GM23338 (cell line): ENCODE data around the gene HS6ST3. TPM values are rescaled to one million over a fixed set of nuclear protein-coding genes. Genes with fewer than 3 reads are reported as not detected.

Experiments used
- ATAC-seq: fragments of 200-7000 bp; cut with Tn5 transposase; 3 replicates; pipeline ENCODE4 v1.9.1; 2020
- DNase-seq: peaks from one replicate; pipeline ENCODE4 v3.0.0-alpha.2; 2015; ENCODE audit warnings: low spot score
- H2AFZ ChIP-seq: fragments of 200-600 bp; sonication (generic); 2 replicates; pipeline ENCODE4 v1.8.0; 2016; ENCODE audit warnings: antibody characterized with exemption, mild to moderate bottlenecking, moderate library complexity
- H3F3A ChIP-seq: fragments of 200-600 bp; sonication (generic); replicated peaks from 2 replicates; pipeline ENCODE4 v1.8.0; 2017; ENCODE audit warnings: antibody characterized with exemption, mixed run types, low read depth
- H3K27ac ChIP-seq: fragments of 200-600 bp; sonication (generic); 2 replicates; pipeline ENCODE4 v1.6.1; 2016; ENCODE audit warnings: low read depth
- H3K27me3 ChIP-seq: fragments of 200-600 bp; sonication (generic); 2 replicates; pipeline ENCODE4 v1.8.0; 2016; ENCODE audit warnings: mild to moderate bottlenecking, mixed run types, moderate library complexity; ENCODE audit not compliant: insufficient read depth
- H3K36me3 ChIP-seq: fragments of 200-600 bp; sonication (generic); 2 replicates; pipeline ENCODE4 v1.8.0; 2016; ENCODE audit warnings: mild to moderate bottlenecking; ENCODE audit not compliant: insufficient read depth
- H3K4me1 ChIP-seq: fragments of 200-600 bp; sonication (generic); 2 replicates; pipeline ENCODE4 v1.8.0; 2016; ENCODE audit warnings: mild to moderate bottlenecking, moderate library complexity; ENCODE audit not compliant: insufficient read depth
- H3K4me2 ChIP-seq: fragments of 200-600 bp; sonication (generic); 2 replicates; pipeline ENCODE4 v1.7.1; 2017; ENCODE audit warnings: mixed run types
- H3K4me3 ChIP-seq: fragments of 200-600 bp; sonication (generic); 2 replicates; pipeline ENCODE4 v1.6.1; 2016; ENCODE audit warnings: mixed run types
- H3K79me2 ChIP-seq: fragments of 200-600 bp; sonication (generic); replicated peaks from 2 replicates; pipeline ENCODE4 v1.8.0; 2017; ENCODE audit warnings: mild to moderate bottlenecking; ENCODE audit not compliant: insufficient read depth
- H3K9me2 ChIP-seq: fragments of 200-600 bp; sonication (generic); 2 replicates; pipeline ENCODE4 v1.8.0; 2017; ENCODE audit not compliant: insufficient read depth
- H4K20me1 ChIP-seq: fragments of 200-600 bp; sonication (generic); replicated peaks from 2 replicates; pipeline ENCODE4 v1.8.0; 2017; ENCODE audit warnings: mild to moderate bottlenecking; ENCODE audit not compliant: insufficient read depth
- H3K27ac Mint-ChIP-seq: 2 replicates; pipeline ENCODE4 v1.8.0; 2020; ENCODE audit warnings: inconsistent platforms, mild to moderate bottlenecking, moderate library complexity, mixed read lengths
- H3K27me3 Mint-ChIP-seq: 3 replicates; pipeline ENCODE4 v1.8.0; 2022; ENCODE audit warnings: low read depth, mild to moderate bottlenecking, moderate library complexity, mixed read lengths, inconsistent platforms; ENCODE audit not compliant: insufficient read depth, poor library complexity
- H3K36me3 Mint-ChIP-seq: 3 replicates; pipeline ENCODE4 v1.8.0; 2021; ENCODE audit warnings: low read depth, mild to moderate bottlenecking, inconsistent platforms, moderate library complexity, mixed read lengths
- H3K4me1 Mint-ChIP-seq: 3 replicates; pipeline ENCODE4 v1.8.0; 2020; ENCODE audit warnings: mild to moderate bottlenecking, inconsistent platforms, mixed read lengths
- H3K4me3 Mint-ChIP-seq: 3 replicates; pipeline ENCODE4 v1.8.0; 2021; ENCODE audit warnings: moderate library complexity, mild to moderate bottlenecking, inconsistent platforms, mixed read lengths
- H3K9me3 Mint-ChIP-seq: 3 replicates; pipeline ENCODE4 v1.8.0; 2020; ENCODE audit warnings: moderate library complexity, mild to moderate bottlenecking, inconsistent platforms, mixed read lengths
- CTCF ChIP-seq, 2 experiments: fragments of 200-600 bp in 1 of 2; sonication (generic) in 1 of 2; conservative IDR thresholded peaks; 2 replicates each; pipeline versions ENCODE4 v1.5.1 to v1.6.1; 2016 to 2017; ENCODE audit warnings: antibody characterized with exemption in 2 of 2, low read depth in 2 of 2, mild to moderate bottlenecking in 2 of 2, moderate library complexity in 1 of 2
- EZH2 ChIP-seq: fragments of 200-600 bp; sonication (generic); IDR thresholded peaks from one replicate; pipeline ENCODE4 v1.8.0; 2017; ENCODE audit warnings: antibody characterized with exemption, mild to moderate bottlenecking, low read depth; ENCODE audit not compliant: unreplicated experiment
- polyA plus RNA-seq: library from polyadenylated mRNA; unstranded; fragments of >200 nt; fragmentation: Nextera tagmentation; extraction: Ambion mirVana; gene quantifications from 2 replicates; pipeline ENCODE4 v1.2.1, GENCODE V29; 2016
- total RNA-seq: library from RNA; depleted of rRNA; stranded (reverse); fragments of >200 nt; shearing (Covaris generic); gene quantifications from 2 replicates; pipeline ENCODE4 v1.2.3, GENCODE V29; 2014
- TF ChIP-seq, protein P1 (sequence below): fragments of 250-450 bp; sonication (Bioruptor Pico); IDR thresholded peaks from 2 replicates; pipeline ENCODE4 v1.5.0; 2020; ENCODE audit warnings: mild to moderate bottlenecking, moderate library complexity
- TF ChIP-seq, protein P2 (sequence below): IDR thresholded peaks from one replicate; pipeline ENCODE4 v1.6.1; 2018; ENCODE audit warnings: antibody characterized with exemption; ENCODE audit not compliant: unreplicated experiment

HS6ST3 gene
- total and polyA plus RNA-seq, 2 experiments from 2014 or later = 0.52 to 0.80 TPM

DNA sequence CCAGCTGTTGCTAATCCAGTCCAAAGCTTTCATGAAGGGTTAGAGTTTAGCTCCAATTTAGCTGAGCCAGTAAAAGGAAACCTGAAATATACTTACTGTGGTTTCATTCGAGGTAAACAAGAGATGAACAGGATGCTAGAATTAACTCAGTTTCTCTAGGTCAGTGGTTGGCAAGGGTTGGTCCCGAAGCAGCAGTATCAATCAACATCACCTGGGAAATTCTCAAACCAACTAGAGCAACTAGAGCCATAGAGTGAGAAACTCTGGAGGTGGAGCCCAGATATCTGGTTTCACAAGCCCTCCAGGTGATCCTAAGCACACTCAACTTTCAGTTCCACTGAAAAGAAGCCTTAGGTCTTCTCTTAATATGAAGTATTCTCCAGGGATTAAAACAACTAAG is 527.6 kb downstream of the HS6ST3 start (continued):
- TF ChIP-seq, protein P1, sequence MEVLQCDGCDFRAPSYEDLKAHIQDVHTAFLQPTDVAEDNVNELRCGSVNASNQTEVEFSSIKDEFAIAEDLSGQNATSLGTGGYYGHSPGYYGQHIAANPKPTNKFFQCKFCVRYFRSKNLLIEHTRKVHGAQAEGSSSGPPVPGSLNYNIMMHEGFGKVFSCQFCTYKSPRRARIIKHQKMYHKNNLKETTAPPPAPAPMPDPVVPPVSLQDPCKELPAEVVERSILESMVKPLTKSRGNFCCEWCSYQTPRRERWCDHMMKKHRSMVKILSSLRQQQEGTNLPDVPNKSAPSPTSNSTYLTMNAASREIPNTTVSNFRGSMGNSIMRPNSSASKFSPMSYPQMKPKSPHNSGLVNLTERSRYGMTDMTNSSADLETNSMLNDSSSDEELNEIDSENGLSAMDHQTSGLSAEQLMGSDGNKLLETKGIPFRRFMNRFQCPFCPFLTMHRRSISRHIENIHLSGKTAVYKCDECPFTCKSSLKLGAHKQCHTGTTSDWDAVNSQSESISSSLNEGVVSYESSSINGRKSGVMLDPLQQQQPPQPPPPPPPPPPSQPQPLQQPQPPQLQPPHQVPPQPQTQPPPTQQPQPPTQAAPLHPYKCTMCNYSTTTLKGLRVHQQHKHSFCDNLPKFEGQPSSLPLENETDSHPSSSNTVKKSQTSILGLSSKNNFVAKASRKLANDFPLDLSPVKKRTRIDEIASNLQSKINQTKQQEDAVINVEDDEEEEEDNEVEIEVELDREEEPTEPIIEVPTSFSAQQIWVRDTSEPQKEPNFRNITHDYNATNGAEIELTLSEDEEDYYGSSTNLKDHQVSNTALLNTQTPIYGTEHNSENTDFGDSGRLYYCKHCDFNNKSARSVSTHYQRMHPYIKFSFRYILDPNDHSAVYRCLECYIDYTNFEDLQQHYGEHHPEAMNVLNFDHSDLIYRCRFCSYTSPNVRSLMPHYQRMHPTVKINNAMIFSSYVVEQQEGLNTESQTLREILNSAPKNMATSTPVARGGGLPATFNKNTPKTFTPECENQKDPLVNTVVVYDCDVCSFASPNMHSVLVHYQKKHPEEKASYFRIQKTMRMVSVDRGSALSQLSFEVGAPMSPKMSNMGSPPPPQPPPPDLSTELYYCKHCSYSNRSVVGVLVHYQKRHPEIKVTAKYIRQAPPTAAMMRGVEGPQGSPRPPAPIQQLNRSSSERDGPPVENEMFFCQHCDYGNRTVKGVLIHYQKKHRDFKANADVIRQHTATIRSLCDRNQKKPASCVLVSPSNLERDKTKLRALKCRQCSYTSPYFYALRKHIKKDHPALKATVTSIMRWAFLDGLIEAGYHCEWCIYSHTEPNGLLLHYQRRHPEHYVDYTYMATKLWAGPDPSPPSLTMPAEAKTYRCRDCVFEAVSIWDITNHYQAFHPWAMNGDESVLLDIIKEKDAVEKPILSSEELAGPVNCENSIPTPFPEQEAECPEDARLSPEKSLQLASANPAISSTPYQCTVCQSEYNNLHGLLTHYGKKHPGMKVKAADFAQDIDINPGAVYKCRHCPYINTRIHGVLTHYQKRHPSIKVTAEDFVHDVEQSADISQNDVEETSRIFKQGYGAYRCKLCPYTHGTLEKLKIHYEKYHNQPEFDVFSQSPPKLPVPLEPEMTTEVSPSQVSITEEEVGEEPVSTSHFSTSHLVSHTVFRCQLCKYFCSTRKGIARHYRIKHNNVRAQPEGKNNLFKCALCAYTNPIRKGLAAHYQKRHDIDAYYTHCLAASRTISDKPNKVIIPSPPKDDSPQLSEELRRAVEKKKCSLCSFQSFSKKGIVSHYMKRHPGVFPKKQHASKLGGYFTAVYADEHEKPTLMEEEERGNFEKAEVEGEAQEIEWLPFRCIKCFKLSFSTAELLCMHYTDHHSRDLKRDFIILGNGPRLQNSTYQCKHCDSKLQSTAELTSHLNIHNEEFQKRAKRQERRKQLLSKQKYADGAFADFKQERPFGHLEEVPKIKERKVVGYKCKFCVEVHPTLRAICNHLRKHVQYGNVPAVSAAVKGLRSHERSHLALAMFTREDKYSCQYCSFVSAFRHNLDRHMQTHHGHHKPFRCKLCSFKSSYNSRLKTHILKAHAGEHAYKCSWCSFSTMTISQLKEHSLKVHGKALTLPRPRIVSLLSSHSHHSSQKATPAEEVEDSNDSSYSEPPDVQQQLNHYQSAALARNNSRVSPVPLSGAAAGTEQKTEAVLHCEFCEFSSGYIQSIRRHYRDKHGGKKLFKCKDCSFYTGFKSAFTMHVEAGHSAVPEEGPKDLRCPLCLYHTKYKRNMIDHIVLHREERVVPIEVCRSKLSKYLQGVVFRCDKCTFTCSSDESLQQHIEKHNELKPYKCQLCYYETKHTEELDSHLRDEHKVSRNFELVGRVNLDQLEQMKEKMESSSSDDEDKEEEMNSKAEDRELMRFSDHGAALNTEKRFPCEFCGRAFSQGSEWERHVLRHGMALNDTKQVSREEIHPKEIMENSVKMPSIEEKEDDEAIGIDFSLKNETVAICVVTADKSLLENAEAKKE = no peak
- TF ChIP-seq CTCF (conservative IDR thresholded peaks at IDR 0.05; ENCODE audit: low read depth in 2 of 2) = no peak

GRCh38 chr13:96621634-96622183 is 531.8 kb downstream of the HS6ST3 start:
- H3K4me3 Mint-ChIP-seq = no peak overlapping the region
- no peak for ATAC-seq
- no peak overlapping the region for H3K27ac Mint-ChIP-seq
- TF ChIP-seq, protein P2, sequence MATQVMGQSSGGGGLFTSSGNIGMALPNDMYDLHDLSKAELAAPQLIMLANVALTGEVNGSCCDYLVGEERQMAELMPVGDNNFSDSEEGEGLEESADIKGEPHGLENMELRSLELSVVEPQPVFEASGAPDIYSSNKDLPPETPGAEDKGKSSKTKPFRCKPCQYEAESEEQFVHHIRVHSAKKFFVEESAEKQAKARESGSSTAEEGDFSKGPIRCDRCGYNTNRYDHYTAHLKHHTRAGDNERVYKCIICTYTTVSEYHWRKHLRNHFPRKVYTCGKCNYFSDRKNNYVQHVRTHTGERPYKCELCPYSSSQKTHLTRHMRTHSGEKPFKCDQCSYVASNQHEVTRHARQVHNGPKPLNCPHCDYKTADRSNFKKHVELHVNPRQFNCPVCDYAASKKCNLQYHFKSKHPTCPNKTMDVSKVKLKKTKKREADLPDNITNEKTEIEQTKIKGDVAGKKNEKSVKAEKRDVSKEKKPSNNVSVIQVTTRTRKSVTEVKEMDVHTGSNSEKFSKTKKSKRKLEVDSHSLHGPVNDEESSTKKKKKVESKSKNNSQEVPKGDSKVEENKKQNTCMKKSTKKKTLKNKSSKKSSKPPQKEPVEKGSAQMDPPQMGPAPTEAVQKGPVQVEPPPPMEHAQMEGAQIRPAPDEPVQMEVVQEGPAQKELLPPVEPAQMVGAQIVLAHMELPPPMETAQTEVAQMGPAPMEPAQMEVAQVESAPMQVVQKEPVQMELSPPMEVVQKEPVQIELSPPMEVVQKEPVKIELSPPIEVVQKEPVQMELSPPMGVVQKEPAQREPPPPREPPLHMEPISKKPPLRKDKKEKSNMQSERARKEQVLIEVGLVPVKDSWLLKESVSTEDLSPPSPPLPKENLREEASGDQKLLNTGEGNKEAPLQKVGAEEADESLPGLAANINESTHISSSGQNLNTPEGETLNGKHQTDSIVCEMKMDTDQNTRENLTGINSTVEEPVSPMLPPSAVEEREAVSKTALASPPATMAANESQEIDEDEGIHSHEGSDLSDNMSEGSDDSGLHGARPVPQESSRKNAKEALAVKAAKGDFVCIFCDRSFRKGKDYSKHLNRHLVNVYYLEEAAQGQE = no peak
- TF ChIP-seq EZH2 = no peak

More at GRCh38 chr13:96621634-96622183, 531.8 kb downstream of the HS6ST3 start:
- Histone ChIP-seq H3K4me2 (no peak overlapping the region), H3K9me2 (peaks cover 4% of the 10 kb centered on the region; the same call in 1 of the 2 replicates), H2AFZ (no peak overlapping the region), H3K4me3 (no peak overlapping the region), H3K27me3 (no peaks in the 10 kb centered on the region), H4K20me1 (no peaks in the 10 kb centered on the region), H3K79me2 (no peaks in the 10 kb centered on the region), H3K4me1 (no peaks in the 10 kb centered on the region), H3K27ac (no peak overlapping the region), H3F3A (no peaks in the 10 kb centered on the region), H3K36me3 (no peaks in the 10 kb centered on the region)
- Mint-ChIP-seq H3K36me3 (no peaks in the 10 kb centered on the region), H3K9me3 (no peaks in the 10 kb centered on the region), H3K27me3 (no peaks in the 10 kb centered on the region), H3K4me1 (no peaks in the 10 kb centered on the region)
- DNase-seq = no peak
